ENCODE results near the gene INF2. TPM values are rescaled to one million over a fixed set of nuclear protein-coding genes. Genes with fewer than 3 reads are reported as not detected.

Gene INF2
- total RNA-seq, 2 donors from 2014 or later: 44.4 to 44.7 TPM

- intact Hi-C loops (cut with DNase I): loop anchor here in 1 of 2 donors (2.0 kb wide), 1 partner anchor 55 kb away; no protein-coding TSS in a partner anchor
- DNase-seq: no peak
Measured at GRCh38 chr14:104770072-104770579, 80.7 kb downstream of the INF2 start.

DNA sequence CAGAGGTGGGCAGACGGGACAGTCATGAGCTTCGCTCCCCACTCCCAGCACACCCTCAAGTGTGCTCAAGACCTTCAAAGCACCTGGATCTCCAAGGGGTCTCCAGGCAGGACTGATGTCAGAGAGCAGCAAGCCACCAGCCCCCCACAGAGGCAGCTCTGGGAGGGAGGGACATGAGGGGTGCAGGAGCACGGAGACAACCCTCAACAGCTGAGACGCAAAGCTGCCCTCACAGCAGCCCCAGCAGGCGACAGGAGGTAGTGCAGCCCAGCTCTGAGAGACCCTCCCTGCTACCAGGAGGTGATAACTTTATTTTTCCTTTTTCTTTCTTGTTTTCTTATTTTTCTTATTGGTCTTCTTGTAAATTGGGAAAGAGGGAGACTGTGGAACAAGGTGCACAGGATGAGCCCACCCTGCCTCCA lies 81.4 kb downstream of the INF2 start:
- intact Hi-C loops (cut with DNase I): loop anchor here in 1 of 2 donors (2.0 kb wide), 1 partner anchor 54 kb away; no protein-coding TSS in a partner anchor
- ATAC-seq (no peak), DNase-seq (no peak)

More at GRCh38 chr14:104770072-104770579, 80.7 kb downstream of the INF2 start:
- ATAC-seq: no peak

- DNase-seq (no peak), ATAC-seq (no peak)
- intact Hi-C loops (cut with DNase I): loop anchor here in 1 of 2 donors (2.0 kb wide), 1 partner anchor 53 kb away; no protein-coding TSS in a partner anchor
Measured at GRCh38 chr14:104771374-104771773, 82.0 kb downstream of the INF2 start.

Small RNA genes within 50 kb of the gene (microRNA-seq; reads per million reads assigned to microRNA genes)
- gene MIR4710: 0 reads per million in 2 donors

Other genes with a start within 250 kb of the INF2 start
- 10 to 100 TPM; 26.6 to 66.7 TPM for gene C14orf180, start 109.9 kb upstream of the INF2 start, total RNA-seq
- gene TMEM179, start 84.8 kb upstream of the INF2 start, total RNA-seq: 1 to 10 TPM in 1 of 2 donors, under 1 TPM in 1; 0.24 to 1.0 TPM
- gene ADSS1, start 34.6 kb downstream of the INF2 start, total RNA-seq: 100 to 1,000 TPM in 1 of 2 donors, 10 to 100 TPM in 1; 86.2 to 102 TPM
- 10 to 100 TPM; 67.6 to 68.7 TPM for gene SIVA1, start 63.5 kb downstream of the INF2 start, total RNA-seq
- gene AKT1, start 106.1 kb downstream of the INF2 start, total RNA-seq: 100 to 1,000 TPM; 113 to 127 TPM
- gene ZBTB42, start 111.5 kb downstream of the INF2 start, total RNA-seq: 1 to 10 TPM; 5.2 to 8.1 TPM
- gene CEP170B, start 175.7 kb downstream of the INF2 start, total RNA-seq: 10 to 100 TPM; 12.4 to 17.2 TPM
- gene PLD4, start 235.3 kb downstream of the INF2 start, total RNA-seq: under 1 TPM; 0.13 to 0.24 TPM